A673 (cell line): ENCODE results near the gene SLC18A2. TPM values are rescaled to one million over a fixed set of nuclear protein-coding genes. Genes with fewer than 3 reads are reported as not detected.

Experiments
- BruUV-seq: library from RNA; stranded (reverse); fragments of 400-500 nt; replicated peaks from 2 replicates; lab custom pipeline; 2021; lab: Mats Ljungman, UMichigan
- CTCF ChIA-PET: fragments of 300-600 bp; sonication (Branson Sonifier 250); formaldehyde crosslinking; loops from one replicate; lab custom pipeline; 2022; ENCODE audit warnings: antibody characterized with exemption; lab: Charles Lee
- POLR2A ChIA-PET: fragments of 300-600 bp; sonication (Branson Sonifier 250); formaldehyde crosslinking; loops from one replicate; lab custom pipeline; 2022; ENCODE audit warnings: antibody characterized with exemption; ENCODE audit not compliant: low non-redundant PET; lab: Charles Lee
- DNase-seq: peaks from one replicate; pipeline ENCODE4 v3.0.0-alpha.2; 2015; ENCODE audit warnings: low spot score
- H3K27ac ChIP-seq: fragments of 200-600 bp; sonication (generic); 2 replicates; pipeline ENCODE4 v1.5.1; 2016; ENCODE audit warnings: mixed run types, low read depth, mild to moderate bottlenecking, mixed read lengths, antibody characterized with exemption, low read length; ENCODE audit not compliant: poor library complexity, severe bottlenecking
- H3K27me3 ChIP-seq: fragments of 200-600 bp; sonication (generic); replicated peaks from 2 replicates; pipeline ENCODE4 v1.6.1; 2017; ENCODE audit warnings: mixed run types, low read depth, mild to moderate bottlenecking, mixed read lengths, antibody characterized with exemption, low read length; ENCODE audit not compliant: insufficient read depth, poor library complexity
- H3K36me3 ChIP-seq: fragments of 200-600 bp; sonication (generic); 2 replicates; pipeline ENCODE4 v1.6.1; 2016; ENCODE audit warnings: mixed run types, mild to moderate bottlenecking, mixed read lengths, antibody characterized with exemption, low read length; ENCODE audit not compliant: insufficient read depth, poor library complexity, severe bottlenecking
- H3K4me1 ChIP-seq: fragments of 200-600 bp; sonication (generic); 2 replicates; pipeline ENCODE4 v1.6.1; 2017; ENCODE audit warnings: mixed run types, mild to moderate bottlenecking, mixed read lengths, antibody characterized with exemption, low read length; ENCODE audit not compliant: insufficient read depth, poor library complexity, severe bottlenecking
- H3K4me3 ChIP-seq: fragments of 200-600 bp; sonication (generic); 2 replicates; pipeline ENCODE4 v1.5.1; 2016; ENCODE audit warnings: low read depth, mixed run types, mild to moderate bottlenecking, mixed read lengths, low read length; ENCODE audit not compliant: poor library complexity, severe bottlenecking
- H3K9me3 ChIP-seq: fragments of 200-600 bp; sonication (generic); 2 replicates; pipeline ENCODE4 v1.6.1; 2016; ENCODE audit warnings: mixed run types, low read depth, mild to moderate bottlenecking, mixed read lengths, antibody characterized with exemption, low read length; ENCODE audit not compliant: poor library complexity, severe bottlenecking
- CTCF ChIP-seq: fragments of 300-800, 200-600 bp; sonication (generic); conservative IDR thresholded peaks from 2 replicates; pipeline ENCODE4 v1.5.1; 2017; ENCODE audit warnings: low read depth, mild to moderate bottlenecking, antibody characterized with exemption, low read length, moderate library complexity, mixed read lengths
- EZH2 ChIP-seq: fragments of 200-600 bp; sonication (generic); IDR thresholded peaks from 2 replicates; pipeline ENCODE4 v1.6.1; 2017; ENCODE audit warnings: borderline replicate concordance, low read depth, mild to moderate bottlenecking, mixed read lengths, antibody characterized with exemption, low read length; ENCODE audit not compliant: poor library complexity, severe bottlenecking
- intact Hi-C: fragments of 100-400 bp; cut with micrococcal nuclease; formaldehyde crosslinking; loops from one replicate; pipeline ENCODE4 v1.10.0; 2022; ENCODE audit not compliant: unreplicated experiment
- total RNA-seq: library from RNA; stranded (reverse); gene quantifications from 2 replicates; pipeline ENCODE4 v1.2.3, GENCODE V29; 2021

The SLC18A2 gene
- total RNA-seq, 1 experiment from 2014 or later = 0.06 TPM

DNA sequence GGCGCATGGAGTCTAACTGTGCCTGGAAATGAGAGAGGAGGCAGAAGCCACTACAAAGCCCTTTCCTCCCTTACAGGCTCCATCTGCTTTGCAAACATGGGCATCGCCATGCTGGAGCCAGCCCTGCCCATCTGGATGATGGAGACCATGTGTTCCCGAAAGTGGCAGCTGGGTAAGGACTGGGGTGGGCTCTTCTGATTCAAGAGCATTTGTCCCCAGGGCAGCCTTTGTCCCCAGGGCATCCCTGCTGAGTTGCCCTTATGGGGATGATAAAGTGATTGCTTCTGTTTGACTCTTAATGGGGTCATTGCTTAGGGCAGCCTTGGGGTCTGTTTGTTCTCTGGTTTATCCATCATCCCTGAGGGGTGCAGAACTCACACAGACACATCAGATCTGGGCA, 16.8 kb downstream of the SLC18A2 start:
- Histone ChIP-seq H3K27me3 (no peaks in the 10 kb centered on the region), H3K4me1 (no peaks in the 10 kb centered on the region), H3K36me3 (no peaks in the 10 kb centered on the region), H3K9me3 (no peaks in the 10 kb centered on the region), H3K27ac (no peak overlapping the region), H3K4me3 (no peak overlapping the region)
- TF ChIP-seq CTCF (no peak), EZH2 (no peak)
- ChIA-PET POLR2A (no interaction called here), CTCF (no interaction called here)
- intact Hi-C loops = no loop called here
- no TSS peak for BruUV-seq
- no peak for DNase-seq

DNA sequence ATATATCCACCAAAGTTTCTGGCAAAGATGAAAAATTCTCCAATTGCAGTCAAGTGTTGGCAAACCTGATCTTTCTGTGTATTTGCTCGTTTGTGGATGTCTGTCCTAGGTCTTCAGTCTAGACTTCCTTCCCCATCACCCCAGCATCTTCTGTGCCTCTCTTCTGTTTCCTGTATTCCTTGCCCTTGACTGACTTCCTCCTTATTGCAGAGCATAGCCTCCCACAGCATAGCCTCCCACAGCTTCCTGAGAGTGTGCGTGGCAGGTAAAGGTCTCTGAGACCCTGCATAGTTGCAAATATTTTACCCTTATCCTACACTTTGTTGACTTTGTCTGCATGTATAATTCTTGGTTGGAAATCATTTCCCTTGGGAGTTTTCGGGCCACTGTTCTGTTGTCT, 18.4 kb downstream of the SLC18A2 start:
- CTCF ChIA-PET = no interaction called here
- no peaks in the 10 kb centered on the region for H3K4me1 ChIP-seq

DNA sequence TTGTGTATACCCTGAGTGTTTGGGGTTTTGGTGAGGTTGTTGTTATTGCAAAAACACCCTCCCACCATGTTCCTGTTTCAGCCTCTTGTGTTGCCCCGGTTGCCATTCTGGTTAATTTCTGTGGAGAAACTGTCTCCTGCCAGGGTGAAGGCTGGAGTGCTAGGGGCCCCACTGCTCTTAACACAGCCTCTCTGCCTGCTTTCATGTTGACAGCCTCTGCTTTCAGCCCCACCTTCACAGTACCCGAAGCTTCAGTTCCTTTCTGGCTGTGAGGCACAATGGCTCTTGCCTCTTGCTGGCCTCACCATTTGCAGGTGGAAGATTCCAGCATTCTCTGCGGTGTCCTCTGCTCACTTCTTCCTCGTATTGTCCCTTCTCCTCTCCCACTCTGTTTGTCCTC, 19.2 kb downstream of the SLC18A2 start:
- no peak for TF ChIP-seq EZH2
- TF ChIP-seq CTCF = no peak
- no TSS peak for BruUV-seq

More for the DNA sequence above, 18.4 kb downstream of the SLC18A2 start:
- TF ChIP-seq EZH2 (no peak), CTCF (no peak)
- no peaks in the 10 kb centered on the region for H3K36me3 ChIP-seq
- no peaks in the 10 kb centered on the region for H3K9me3 ChIP-seq
- POLR2A ChIA-PET = no interaction called here
- no peak overlapping the region for H3K27ac ChIP-seq
- no peaks in the 10 kb centered on the region for H3K27me3 ChIP-seq
- intact Hi-C loops = no loop called here
- H3K4me3 ChIP-seq = no peak overlapping the region
- no peak for DNase-seq
- no TSS peak for BruUV-seq

More for the DNA sequence above, 19.2 kb downstream of the SLC18A2 start:
- CTCF ChIA-PET = no interaction called here
- intact Hi-C loops = no loop called here
- Histone ChIP-seq H3K27ac (no peak overlapping the region), H3K4me1 (no peaks in the 10 kb centered on the region), H3K9me3 (no peaks in the 10 kb centered on the region), H3K4me3 (no peak overlapping the region), H3K36me3 (no peaks in the 10 kb centered on the region), H3K27me3 (no peaks in the 10 kb centered on the region)
- POLR2A ChIA-PET = no interaction called here
- DNase-seq = no peak
